Right lobe of liver (tissue), 6 donors: ENCODE results near the gene TFB2M. TPM values are rescaled to one million over a fixed set of nuclear protein-coding genes. Genes with fewer than 3 reads are reported as not detected.
A peak's percentile ranks its signal among the peaks of the same experiment; 100 is the strongest.

ENCODE experiments used
- ATAC-seq, 4 donors: fragments of 200-7000 bp; cut with Tn5 transposase; one replicate each; pipeline ENCODE4 v1.9.1; 2020; ENCODE audit warnings: mild to moderate bottlenecking in 4 of 4, moderate library complexity in 4 of 4
- DNase-seq, 3 donors: peaks; one replicate each; pipeline ENCODE4 v3.0.0-alpha.2; 2020
- H3K27ac ChIP-seq, 3 donors: fragments of 200-600 bp; one replicate each; pipeline ENCODE4 v1.8.0; 2022
- H3K27me3 ChIP-seq, 2 donors: fragments of 200-600 bp; one replicate each; pipeline ENCODE4 v1.8.0; 2022
- H3K36me3 ChIP-seq, 4 donors: fragments of 200-600 bp; sonication (generic) in 1 of 4; one replicate each; pipeline versions ENCODE4 v1.5.1 to v1.8.0; 2017 to 2022; ENCODE audit warnings: control low read depth in 1 of 4
- H3K4me1 ChIP-seq, 4 donors: fragments of 200-600 bp; sonication (generic) in 1 of 4; one replicate each; pipeline versions ENCODE4 v1.5.1 to v1.8.0; 2017 to 2022; ENCODE audit warnings: control low read depth in 1 of 4
- H3K4me3 ChIP-seq, 3 donors: fragments of 200-600 bp; one replicate each; pipeline ENCODE4 v1.8.0; 2022
- H3K9me3 ChIP-seq, 4 donors: fragments of 200-600 bp; sonication (generic) in 1 of 4; one replicate each; pipeline versions ENCODE4 v1.5.1 to v1.8.0; 2017 to 2022; ENCODE audit warnings: control low read depth in 1 of 4
- CTCF ChIP-seq, 4 donors: fragments of 200-600 bp in 3 of 4; fragments of 450-650 bp in 1 of 4; IDR thresholded peaks; one replicate each; pipeline versions ENCODE4 v1.5.1 to v1.8.0; 2016 to 2022; ENCODE audit warnings: antibody characterized with exemption in 4 of 4, mild to moderate bottlenecking in 2 of 4
- POLR2A ChIP-seq: fragments of 450-650 bp; IDR thresholded peaks from one replicate; pipeline ENCODE4 v1.6.1; 2017; ENCODE audit warnings: antibody characterized with exemption, mild to moderate bottlenecking
- WGBS: methylation state at CpG from one replicate; pipeline ENCODE4 v1.1.6; 2018; ENCODE audit warnings: low coverage, low lambda C conversion rate; ENCODE audit not compliant: insufficient coverage; ENCODE audit errors: missing lambda C conversion rate; 5-methylcytosine and 5-hydroxymethylcytosine counted together
- intact Hi-C, 2 donors: fragments of 100-400 bp; cut with DNase I; formaldehyde crosslinking; loops; one replicate each; pipeline versions ENCODE4 v1.11.2 to v1.14.1; 2022
- total RNA-seq, 6 experiments: library from RNA; depleted of rRNA in 2 of 6; stranded (reverse); fragments of >200 nt in 2 of 6; fragmentation: NEBNext Ultra II Directional in 3 of 6; extraction: Animal tissue kit (Norgen Biotek cat#: 25700) in 3 of 6; gene quantifications; one replicate each; pipeline versions ENCODE4 v1.1.0 to v1.2.4, GENCODE V29; 2016 to 2023
- donor health status: DM: no; HTN: yes; CAD: no.
- donor health status: DM: no; HTN: no; CAD: no.
- donor health status: DM: no; HTN: no; CAD: no.
- donor health status: DM: no; HTN: yes; CAD: no.
- donor health status: DM: no; HTN: yes; CAD: no.

TFB2M gene
- total RNA-seq, 6 experiments from 2014 or later = 13.1 to 24.8 (median 19.6) TPM

- DNase-seq (no peak), ATAC-seq (peak in 3 of 4 donors; percentile 30 to 46 (median 35))
- intact Hi-C loops = no loop called here
- Histone ChIP-seq H3K4me3 (no peak overlapping the region), H3K36me3 (no peaks in the 10 kb centered on the region), H3K9me3 (no peaks in the 10 kb centered on the region), H3K27ac (no peak overlapping the region), H3K27me3 (no peaks in the 10 kb centered on the region), H3K4me1 (no peaks in the 10 kb centered on the region)
- no peak for TF ChIP-seq POLR2A
- no peak for TF ChIP-seq CTCF (IDR thresholded peaks at IDR 0.05)
- WGBS = 24% methylated on average over 3 of the region's 5 CpGs
These were observed 38.5 kb downstream of the TFB2M start for GRCh38 chr1:246527402-246528088.

- H3K4me1 ChIP-seq = no peaks in the 10 kb centered on the region
- no peaks in the 10 kb centered on the region for H3K36me3 ChIP-seq
- DNase-seq = no peak
- intact Hi-C loops = no loop called here
- TF ChIP-seq POLR2A = no peak
- no peak for TF ChIP-seq CTCF (IDR thresholded peaks at IDR 0.05)
- H3K27me3 ChIP-seq = no peaks in the 10 kb centered on the region
- ATAC-seq = no peak
- H3K27ac ChIP-seq = no peak overlapping the region
- no peak overlapping the region for H3K4me3 ChIP-seq
- WGBS = no CpG with 5 or more reads among the region's 7 CpGs
- H3K9me3 ChIP-seq = no peaks in the 10 kb centered on the region
These were observed 39.1 kb downstream of the TFB2M start for GRCh38 chr1:246526915-246527314.

GRCh38 chr1:246526380-246526779, 39.7 kb downstream of the TFB2M start:
- no peaks in the 10 kb centered on the region for H3K36me3 ChIP-seq
- DNase-seq = no peak
- intact Hi-C loops = no loop called here
- WGBS = 73% methylated on average over 4 of the region's 4 CpGs
- ATAC-seq = no peak
- no peak overlapping the region for H3K4me3 ChIP-seq
- H3K4me1 ChIP-seq = no peaks in the 10 kb centered on the region
- TF ChIP-seq CTCF (IDR thresholded peaks at IDR 0.05) (no peak), POLR2A (no peak)
- H3K27me3 ChIP-seq = no peaks in the 10 kb centered on the region
- no peaks in the 10 kb centered on the region for H3K9me3 ChIP-seq
- no peak overlapping the region for H3K27ac ChIP-seq

- no peak for ATAC-seq
- no peak overlapping the region for H3K27ac ChIP-seq
- no CpG with 5 or more reads among the region's 1 CpG for WGBS
- H3K9me3 ChIP-seq = peaks cover 0 to 6% (median 0%) of the 10 kb centered on the region in 4 donors
- no peak for DNase-seq
- H3K36me3 ChIP-seq = no peaks in the 10 kb centered on the region
- TF ChIP-seq CTCF (IDR thresholded peaks at IDR 0.05) (no peak), POLR2A (no peak)
- intact Hi-C loops = no loop called here
- H3K4me1 ChIP-seq = no peaks in the 10 kb centered on the region
- H3K27me3 ChIP-seq = no peaks in the 10 kb centered on the region
- no peak overlapping the region for H3K4me3 ChIP-seq
These were observed 46.5 kb downstream of the TFB2M start for GRCh38 chr1:246519514-246519913.
